Progenitor cell of endocrine pancreas (in vitro differentiated cells): ENCODE measurements around the gene DBNDD2. TPM values are rescaled to one million over a fixed set of nuclear protein-coding genes. Genes with fewer than 3 reads are reported as not detected.
A peak's percentile ranks its signal among the peaks of the same experiment; 100 is the strongest.

Experiments
- DNase-seq: peaks from one replicate; pipeline ENCODE4 v3.0.0; 2021; ENCODE audit warnings: low spot score; ENCODE audit not compliant: unreplicated experiment
- H3K27ac Mint-ChIP-seq: 2 replicates; pipeline ENCODE4 v1.8.0; 2021; ENCODE audit warnings: mild to moderate bottlenecking, moderate library complexity, mixed read lengths
- H3K27me3 Mint-ChIP-seq: 2 replicates; pipeline ENCODE4 v1.8.0; 2021; ENCODE audit warnings: mixed read lengths
- H3K36me3 Mint-ChIP-seq: 2 replicates; pipeline ENCODE4 v1.8.0; 2022; ENCODE audit warnings: mixed read lengths; ENCODE audit not compliant: insufficient read depth
- H3K4me1 Mint-ChIP-seq: 2 replicates; pipeline ENCODE4 v1.8.0; 2021; ENCODE audit warnings: low read depth, mixed read lengths
- H3K4me3 Mint-ChIP-seq: 2 replicates; pipeline ENCODE4 v1.8.0; 2021; ENCODE audit warnings: low read depth, mild to moderate bottlenecking, moderate library complexity, mixed read lengths
- H3K9me3 Mint-ChIP-seq: 2 replicates; pipeline ENCODE4 v1.8.0; 2021; ENCODE audit warnings: low read depth, mixed read lengths
- total RNA-seq: library from RNA; stranded (reverse); gene quantifications from 2 replicates; pipeline ENCODE4 v1.2.1, GENCODE V29; 2021
- TF ChIP-seq, protein P1 (sequence below): fragments of 200-600 bp; sonication (generic); IDR thresholded peaks from one replicate; pipeline ENCODE4 v1.5.0; 2021; ENCODE audit warnings: antibody characterized with exemption, mild to moderate bottlenecking; ENCODE audit not compliant: unreplicated experiment

DBNDD2 gene
- total RNA-seq, 1 donor from 2014 or later: 23.2 TPM

DNA sequence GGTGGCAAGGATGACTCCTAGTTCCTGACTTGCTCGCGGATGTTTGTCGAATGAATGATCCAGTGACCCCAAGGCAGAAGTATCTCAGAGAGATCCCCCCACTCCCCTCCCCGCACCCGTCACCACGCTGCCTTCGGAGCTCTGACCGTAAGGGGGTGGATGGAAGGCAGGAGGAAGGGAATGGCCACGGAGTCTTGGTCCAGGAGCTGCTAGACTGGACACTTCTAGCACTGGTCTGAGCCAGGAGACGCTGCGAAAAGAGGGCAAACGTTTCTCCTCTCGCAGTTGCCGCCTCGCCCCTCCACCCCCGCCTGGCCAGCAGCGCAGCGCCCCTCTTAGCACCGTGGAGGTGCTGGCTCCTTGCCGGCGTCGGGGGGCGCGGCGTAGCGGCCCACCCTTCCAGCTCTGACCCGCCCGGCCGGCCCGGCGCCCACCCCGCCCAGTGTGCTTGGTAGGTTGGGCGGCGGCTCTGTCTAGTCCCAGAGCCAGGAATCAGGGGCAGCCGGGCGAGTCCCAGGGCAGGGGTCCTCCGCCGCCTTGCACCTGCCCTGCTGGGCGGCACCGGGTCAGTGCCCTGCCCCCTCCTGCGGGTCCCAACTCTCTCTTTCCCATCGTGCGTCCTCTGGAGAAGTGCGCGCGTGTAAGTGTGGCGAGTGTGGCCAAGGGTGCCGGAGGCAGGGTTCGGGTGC lies 2.4 kb upstream of the DBNDD2 start:
- H3K4me3 Mint-ChIP-seq: peak overlapping the region; percentile 85
- DNase-seq: peak; percentile 22
- peaks cover 10% of the 10 kb centered on the region for H3K4me1 Mint-ChIP-seq
- peaks cover 10% of the 10 kb centered on the region for H3K9me3 Mint-ChIP-seq
- peak overlapping the region; percentile 73 for H3K27ac Mint-ChIP-seq
- H3K36me3 Mint-ChIP-seq: peaks cover 13% of the 10 kb centered on the region
- H3K27me3 Mint-ChIP-seq: peaks cover 6% of the 10 kb centered on the region
- TF ChIP-seq, protein P1, sequence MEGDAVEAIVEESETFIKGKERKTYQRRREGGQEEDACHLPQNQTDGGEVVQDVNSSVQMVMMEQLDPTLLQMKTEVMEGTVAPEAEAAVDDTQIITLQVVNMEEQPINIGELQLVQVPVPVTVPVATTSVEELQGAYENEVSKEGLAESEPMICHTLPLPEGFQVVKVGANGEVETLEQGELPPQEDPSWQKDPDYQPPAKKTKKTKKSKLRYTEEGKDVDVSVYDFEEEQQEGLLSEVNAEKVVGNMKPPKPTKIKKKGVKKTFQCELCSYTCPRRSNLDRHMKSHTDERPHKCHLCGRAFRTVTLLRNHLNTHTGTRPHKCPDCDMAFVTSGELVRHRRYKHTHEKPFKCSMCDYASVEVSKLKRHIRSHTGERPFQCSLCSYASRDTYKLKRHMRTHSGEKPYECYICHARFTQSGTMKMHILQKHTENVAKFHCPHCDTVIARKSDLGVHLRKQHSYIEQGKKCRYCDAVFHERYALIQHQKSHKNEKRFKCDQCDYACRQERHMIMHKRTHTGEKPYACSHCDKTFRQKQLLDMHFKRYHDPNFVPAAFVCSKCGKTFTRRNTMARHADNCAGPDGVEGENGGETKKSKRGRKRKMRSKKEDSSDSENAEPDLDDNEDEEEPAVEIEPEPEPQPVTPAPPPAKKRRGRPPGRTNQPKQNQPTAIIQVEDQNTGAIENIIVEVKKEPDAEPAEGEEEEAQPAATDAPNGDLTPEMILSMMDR: no peak

DNA sequence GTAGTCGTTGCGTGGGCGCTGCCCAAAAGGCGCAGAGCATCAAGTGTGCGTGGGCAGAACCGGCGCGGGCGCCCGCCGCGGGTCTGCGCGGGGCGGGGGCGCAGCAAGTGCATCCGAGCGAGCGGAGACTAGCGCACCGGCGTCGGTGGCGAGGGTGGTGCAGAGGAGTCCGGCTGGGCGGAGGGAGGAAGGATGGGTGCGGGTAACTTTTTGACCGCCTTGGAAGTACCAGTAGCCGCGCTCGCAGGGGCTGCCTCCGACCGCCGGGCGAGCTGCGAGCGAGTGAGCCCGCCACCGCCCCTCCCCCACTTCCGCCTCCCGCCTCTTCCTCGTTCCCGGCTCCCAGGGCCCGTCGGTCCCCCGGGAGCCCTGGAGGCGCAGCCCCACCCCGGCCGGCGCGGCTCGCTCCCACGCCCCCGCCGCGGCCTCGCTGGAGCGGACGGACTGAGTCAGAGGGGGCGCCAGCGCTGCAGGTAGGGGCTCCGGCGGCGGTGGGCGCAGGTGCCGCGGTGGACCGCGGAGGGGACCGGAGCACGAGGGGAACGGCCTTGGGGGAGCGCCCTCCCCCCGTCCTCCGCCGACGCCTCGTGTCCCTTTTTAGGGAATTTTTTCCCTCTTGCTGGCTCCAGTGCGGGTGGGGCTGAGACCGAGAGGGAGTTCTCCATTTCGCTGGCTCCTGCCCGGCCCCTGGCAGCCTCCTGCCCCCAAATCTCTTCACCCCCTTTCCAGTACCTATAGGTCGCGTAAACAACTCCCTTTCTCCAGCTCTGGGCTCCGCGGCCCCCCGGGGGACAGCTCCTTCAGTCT lies 1.6 kb upstream of the DBNDD2 start:
- peak; percentile 40 for DNase-seq
- H3K4me1 Mint-ChIP-seq: peaks cover 10% of the 10 kb centered on the region
- TF ChIP-seq, protein P1: peak; percentile 24
- H3K27ac Mint-ChIP-seq: peak overlapping the region; percentile 76
- H3K36me3 Mint-ChIP-seq: peaks cover 12% of the 10 kb centered on the region
- H3K4me3 Mint-ChIP-seq: peak overlapping the region; percentile 85
- peaks cover 7% of the 10 kb centered on the region for H3K9me3 Mint-ChIP-seq
- peaks cover 6% of the 10 kb centered on the region for H3K27me3 Mint-ChIP-seq

DNA sequence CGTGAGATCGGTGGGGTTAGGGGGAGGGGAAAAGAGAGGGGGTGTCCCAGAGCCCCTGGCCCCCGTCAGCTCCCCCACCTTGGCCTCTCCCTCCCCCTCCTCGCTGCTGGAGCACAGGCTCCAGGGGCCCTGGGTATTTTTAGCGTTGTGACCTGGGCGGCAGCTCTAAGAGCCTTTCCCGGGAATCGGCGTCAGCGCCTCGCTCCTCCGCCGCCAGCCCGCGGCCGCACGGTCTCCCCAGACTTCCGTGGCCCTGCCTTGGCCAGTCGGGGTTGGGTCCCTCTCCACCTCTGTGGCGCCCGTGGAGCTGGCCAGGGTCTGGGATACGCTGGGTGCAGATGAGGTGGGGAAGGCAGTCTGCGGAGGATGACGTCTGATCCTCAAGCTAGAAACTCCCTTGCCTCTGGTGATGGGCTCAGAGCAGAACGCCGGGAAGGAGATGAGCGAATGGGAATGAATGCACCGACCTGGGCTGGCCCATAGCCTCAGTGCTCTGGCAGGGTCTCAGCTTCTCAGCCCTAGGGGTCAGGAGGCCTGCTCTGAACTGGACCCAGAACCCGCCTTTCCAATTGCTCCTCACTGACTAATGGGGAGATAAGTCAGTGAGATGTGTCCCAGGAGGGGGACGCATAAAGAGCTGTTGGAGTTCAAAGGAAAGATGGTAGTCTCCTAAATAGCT lies 883 bp upstream of the DBNDD2 start:
- H3K4me3 Mint-ChIP-seq: peak overlapping the region; percentile 85
- peaks cover 8% of the 10 kb centered on the region for H3K36me3 Mint-ChIP-seq
- no peaks in the 10 kb centered on the region for H3K9me3 Mint-ChIP-seq
- TF ChIP-seq, protein P1: no peak
- peaks cover 10% of the 10 kb centered on the region for H3K4me1 Mint-ChIP-seq
- DNase-seq: peak; percentile 28
- peaks cover 6% of the 10 kb centered on the region for H3K27me3 Mint-ChIP-seq
- H3K27ac Mint-ChIP-seq: peak overlapping the region; percentile 82

DNA sequence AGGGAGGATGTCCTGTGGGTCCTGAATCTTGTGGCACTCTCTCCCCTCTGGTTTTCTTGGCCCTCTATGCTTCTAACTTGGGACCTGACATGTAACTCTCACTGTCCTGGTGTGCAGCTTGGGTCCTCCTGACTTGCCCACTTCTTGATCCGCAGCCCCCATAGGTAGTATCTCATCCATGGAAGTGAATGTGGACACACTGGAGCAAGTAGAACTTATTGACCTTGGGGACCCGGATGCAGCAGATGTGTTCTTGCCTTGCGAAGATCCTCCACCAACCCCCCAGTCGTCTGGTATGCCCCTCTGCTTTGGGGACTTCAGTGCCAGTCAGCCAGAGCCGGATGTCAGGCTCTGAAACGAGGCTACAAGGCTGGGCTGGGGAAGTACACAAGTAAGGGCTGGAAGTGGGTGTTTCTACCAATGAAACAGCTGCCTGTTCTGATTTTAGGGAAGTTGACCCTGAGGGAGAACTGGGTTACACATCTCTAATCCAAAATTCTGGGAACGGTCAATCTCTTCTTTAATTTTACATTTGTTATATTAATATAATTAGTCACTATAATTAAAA lies 641 bp downstream of the DBNDD2 start:
- DNase-seq: no peak
- TF ChIP-seq, protein P1: no peak
- Mint-ChIP-seq H3K36me3 (peaks cover 6% of the 10 kb centered on the region), H3K4me3 (no peak overlapping the region), H3K9me3 (no peaks in the 10 kb centered on the region), H3K27ac (no peak overlapping the region), H3K4me1 (peaks cover 10% of the 10 kb centered on the region), H3K27me3 (peaks cover 6% of the 10 kb centered on the region)
